Stomach (tissue), 4 donors: ENCODE data around the gene DPP8.

Experiments
- CTCF ChIP-seq, 7 experiments: fragments of 450-650 bp in 4 of 7; fragments of 200-600 bp in 3 of 7; sonication (generic) in 3 of 7; IDR thresholded peaks; one replicate each; pipeline ENCODE4 v1.5.1; 2016 to 2019; ENCODE audit warnings: antibody characterized with exemption in 7 of 7, control low read depth in 2 of 7, mild to moderate bottlenecking in 1 of 7
- EP300 ChIP-seq: sonication (generic); formaldehyde crosslinking; IDR thresholded peaks from one replicate; pipeline ENCODE4 v1.6.1; 2017; ENCODE audit warnings: antibody characterized with exemption
- POLR2AphosphoS5 ChIP-seq, 3 donors: sonication (generic); formaldehyde crosslinking; IDR thresholded peaks; one replicate each; pipeline ENCODE4 v1.6.1; 2016; ENCODE audit warnings: antibody characterized with exemption in 3 of 3

DNA sequence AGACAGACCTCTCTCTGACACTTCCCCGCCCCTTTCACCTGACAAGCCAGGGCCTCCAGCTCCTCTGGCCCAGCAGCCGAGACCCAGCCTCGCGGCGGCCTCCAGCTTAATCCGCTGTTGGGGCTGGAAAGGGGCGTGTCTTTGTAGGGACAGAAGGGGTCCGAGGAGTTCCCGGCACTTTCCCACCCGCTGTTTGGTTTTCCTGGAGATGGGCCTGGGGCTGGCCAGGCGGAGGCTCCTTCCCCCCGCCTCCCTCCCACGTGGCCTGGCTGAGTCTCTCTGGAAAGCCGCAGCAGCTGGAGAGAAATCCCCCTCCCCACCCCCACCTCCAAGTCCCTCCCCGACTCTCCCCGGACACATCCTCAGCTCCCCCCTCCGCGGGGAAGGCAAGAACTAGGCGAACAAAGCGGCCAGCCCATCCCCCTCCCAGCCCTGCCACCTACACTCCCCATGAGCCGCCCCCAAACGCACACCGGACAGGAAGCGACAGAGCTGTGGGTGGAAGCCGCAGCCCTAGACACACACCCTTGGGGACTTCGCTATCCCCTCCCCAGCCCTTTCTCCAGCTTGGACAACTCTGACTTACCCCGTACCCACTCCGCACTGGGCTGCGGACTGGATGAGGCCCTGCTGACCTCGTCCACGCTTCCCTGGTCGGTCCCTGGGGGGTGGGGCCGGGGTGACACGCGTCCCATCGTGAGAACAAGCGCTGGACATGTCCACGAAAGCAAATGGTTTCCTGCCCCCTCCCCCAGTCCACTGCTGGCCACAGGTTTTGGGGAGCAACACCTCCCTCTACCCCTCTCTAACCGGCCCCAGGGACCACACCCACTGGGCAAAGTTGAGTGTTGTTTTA lies 95.9 kb downstream of the DPP8 start:
- TF ChIP-seq CTCF (IDR thresholded peaks at IDR 0.05) (no peak), POLR2AphosphoS5 (IDR thresholded peaks at IDR 0.05) (no peak), EP300 (no peak)
